Retina (tissue), 1 donor: ENCODE results near the gene KIF24.
"Not testable (repeated sequence)": the region's sequence is repeated elsewhere in the genome, so short reads cannot be mapped to it uniquely, and the experiment has no call there.

Experiments
- DNase-seq: peaks from one replicate; pipeline ENCODE4 v3.0.0-alpha.2; 2016

The KIF24 gene, protein sequence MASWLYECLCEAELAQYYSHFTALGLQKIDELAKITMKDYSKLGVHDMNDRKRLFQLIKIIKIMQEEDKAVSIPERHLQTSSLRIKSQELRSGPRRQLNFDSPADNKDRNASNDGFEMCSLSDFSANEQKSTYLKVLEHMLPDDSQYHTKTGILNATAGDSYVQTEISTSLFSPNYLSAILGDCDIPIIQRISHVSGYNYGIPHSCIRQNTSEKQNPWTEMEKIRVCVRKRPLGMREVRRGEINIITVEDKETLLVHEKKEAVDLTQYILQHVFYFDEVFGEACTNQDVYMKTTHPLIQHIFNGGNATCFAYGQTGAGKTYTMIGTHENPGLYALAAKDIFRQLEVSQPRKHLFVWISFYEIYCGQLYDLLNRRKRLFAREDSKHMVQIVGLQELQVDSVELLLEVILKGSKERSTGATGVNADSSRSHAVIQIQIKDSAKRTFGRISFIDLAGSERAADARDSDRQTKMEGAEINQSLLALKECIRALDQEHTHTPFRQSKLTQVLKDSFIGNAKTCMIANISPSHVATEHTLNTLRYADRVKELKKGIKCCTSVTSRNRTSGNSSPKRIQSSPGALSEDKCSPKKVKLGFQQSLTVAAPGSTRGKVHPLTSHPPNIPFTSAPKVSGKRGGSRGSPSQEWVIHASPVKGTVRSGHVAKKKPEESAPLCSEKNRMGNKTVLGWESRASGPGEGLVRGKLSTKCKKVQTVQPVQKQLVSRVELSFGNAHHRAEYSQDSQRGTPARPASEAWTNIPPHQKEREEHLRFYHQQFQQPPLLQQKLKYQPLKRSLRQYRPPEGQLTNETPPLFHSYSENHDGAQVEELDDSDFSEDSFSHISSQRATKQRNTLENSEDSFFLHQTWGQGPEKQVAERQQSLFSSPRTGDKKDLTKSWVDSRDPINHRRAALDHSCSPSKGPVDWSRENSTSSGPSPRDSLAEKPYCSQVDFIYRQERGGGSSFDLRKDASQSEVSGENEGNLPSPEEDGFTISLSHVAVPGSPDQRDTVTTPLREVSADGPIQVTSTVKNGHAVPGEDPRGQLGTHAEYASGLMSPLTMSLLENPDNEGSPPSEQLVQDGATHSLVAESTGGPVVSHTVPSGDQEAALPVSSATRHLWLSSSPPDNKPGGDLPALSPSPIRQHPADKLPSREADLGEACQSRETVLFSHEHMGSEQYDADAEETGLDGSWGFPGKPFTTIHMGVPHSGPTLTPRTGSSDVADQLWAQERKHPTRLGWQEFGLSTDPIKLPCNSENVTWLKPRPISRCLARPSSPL (N-terminal part only)

GRCh38 chr9:34328987-34329832 is at the start of gene KIF24, which contains the start of gene NUDT2:
Gene KIF24, minus strand, starts transcription at chr9:34329268. Its CDS starts 17,922 bp downstream, at chr9:34311346.
Gene NUDT2, plus strand, starts transcription at chr9:34329569. Its CDS starts 9,471 bp downstream, at chr9:34339040.
- peak; percentile 96 for DNase-seq

DNA sequence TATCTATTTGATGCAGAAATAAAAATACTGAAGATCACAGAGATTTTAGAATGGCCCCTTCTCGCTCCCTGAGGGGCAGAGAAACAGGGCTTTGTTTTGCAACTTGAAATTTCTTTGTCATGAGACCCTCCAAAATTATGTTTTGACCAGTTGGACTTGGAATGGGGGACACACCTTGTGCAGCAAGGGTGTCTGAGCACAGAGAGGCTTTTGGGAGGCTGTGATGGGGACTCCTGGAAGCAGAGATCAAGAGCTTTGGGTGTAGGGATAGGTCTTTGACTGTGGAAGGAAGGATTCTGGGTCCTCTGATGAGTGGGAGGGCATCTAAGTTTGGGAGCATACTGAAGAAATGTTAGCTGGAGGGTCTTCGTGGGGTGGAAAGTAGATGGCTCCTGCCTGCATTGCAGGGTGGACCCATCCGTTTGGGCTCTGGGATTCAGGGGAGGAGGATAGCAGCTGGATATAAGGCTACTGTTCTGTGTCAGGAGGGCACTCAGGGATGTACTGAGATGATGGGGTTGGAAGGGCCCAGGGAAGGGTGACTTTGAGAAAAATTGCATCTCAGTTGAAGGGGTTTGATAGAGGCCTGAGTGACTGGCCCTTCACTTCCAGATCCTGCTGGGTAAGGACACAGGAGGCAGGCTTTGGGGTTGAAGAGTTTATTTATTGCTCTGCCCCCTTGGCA is 49.5 kb upstream of the KIF24 start:
- DNase-seq, result no peak

DNA sequence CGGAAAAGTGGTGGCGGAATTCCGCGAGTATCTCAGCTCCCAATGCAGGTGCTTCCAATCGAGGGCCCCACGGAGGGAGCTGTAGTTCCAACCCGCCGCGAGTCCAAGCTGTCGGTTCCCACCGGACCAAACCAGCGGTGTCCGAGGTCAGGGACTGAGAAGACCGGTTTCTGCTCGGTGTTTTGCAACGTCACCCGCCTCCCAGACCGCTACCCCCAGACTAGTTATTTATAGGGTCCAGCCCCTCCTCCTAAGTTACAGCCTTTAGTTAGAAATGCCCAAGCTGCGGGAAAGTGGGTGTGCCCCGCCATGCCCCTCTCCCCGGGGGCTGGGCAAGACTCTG is 48.3 kb upstream of the KIF24 start:
- DNase-seq, result no peak

DNA sequence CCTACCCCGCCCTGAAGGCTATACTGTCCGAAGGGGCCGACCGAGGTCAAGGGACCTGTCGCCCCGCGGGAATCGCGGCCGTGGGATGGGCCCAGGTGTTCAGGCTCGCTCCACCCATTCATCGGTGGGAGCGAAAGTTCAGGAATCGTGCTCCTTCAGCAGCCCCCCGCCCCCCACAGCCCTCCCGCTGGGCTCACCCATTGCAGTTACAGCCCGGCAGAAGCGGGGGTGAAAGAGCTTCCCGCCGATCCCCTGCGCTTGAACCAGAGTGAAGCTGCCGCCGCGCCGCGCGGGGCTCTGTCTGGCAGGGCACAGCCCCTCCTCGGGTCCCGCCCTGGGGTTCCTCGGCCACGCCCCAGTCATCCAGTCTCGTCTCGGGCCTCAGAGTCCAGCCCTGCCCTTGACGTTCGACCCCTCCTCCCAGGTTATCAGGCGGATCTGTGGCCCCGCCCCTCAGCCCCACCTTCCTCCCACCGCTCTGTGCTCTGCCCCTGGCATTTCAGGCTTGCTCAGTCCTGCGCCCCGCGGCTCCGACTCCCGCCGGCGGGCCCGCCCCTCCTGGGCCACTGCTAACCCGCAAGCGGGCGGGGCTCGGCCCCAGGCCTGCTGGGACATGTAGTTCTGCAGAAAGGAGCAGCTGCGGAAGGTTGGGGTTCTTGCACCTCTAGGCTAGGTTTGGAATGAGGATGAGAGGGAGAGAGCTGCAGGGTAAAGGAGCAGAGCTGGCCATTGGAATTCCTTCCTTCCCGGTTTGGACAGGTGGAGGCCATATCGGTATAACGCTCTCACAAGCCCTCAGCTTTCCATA is 47.7 kb upstream of the KIF24 start, which contains the start of gene MYORG:
Gene MYORG, minus strand, starts transcription at position 303 of the 808 bp plus-strand sequence. CDS start 3,955 bp downstream, outside the sequence.
- DNase-seq, result peak; percentile 89

- DNase-seq, result no peak
These were observed 47.0 kb upstream of the KIF24 start for GRCh38 chr9:34375901-34376595.

GRCh38 chr9:34374905-34375552 is 46.0 kb upstream of the KIF24 start:
- DNase-seq, result no peak

GRCh38 chr9:34374339-34374738 is 45.3 kb upstream of the KIF24 start:
- DNase-seq, result no peak

GRCh38 chr9:34373749-34374148 is 44.7 kb upstream of the KIF24 start:
- no peak for DNase-seq

- peak; percentile 83 for DNase-seq
These were observed 43.5 kb upstream of the KIF24 start for GRCh38 chr9:34372467-34373011.

DNA sequence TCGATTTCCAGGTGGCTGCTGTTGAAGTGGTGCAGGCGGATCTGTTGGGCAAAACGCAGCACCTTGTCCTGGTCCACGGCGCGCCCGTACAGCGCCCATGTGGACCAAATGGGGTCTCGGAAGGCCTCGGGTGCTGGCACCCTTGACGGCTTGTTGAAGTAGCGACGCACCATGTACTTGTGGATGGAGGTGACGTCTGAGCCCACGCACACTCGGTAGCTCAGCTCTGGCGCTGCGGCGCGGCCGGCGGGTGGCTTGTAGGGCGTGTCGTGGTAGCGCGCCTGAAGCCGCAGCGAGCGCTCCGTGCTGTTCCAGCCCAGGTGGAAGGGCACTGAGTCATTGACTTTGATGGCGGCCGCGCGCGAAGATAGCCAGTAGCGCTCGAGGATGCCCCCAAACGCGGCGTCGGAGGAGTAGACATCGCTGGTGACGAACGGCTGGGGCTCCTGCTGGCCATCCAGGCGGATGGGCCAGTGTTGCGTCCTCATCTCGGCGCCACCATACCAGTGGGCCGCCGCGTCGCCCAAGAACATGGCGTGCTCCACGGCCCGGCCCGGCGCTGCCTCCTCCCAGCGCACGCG is 42.9 kb upstream of the KIF24 start:
- peak; percentile 17 for DNase-seq

GRCh38 chr9:34370970-34371880 is 42.2 kb upstream of the KIF24 start:
- peak; percentile 75 for DNase-seq

GRCh38 chr9:34370335-34370969 is 41.4 kb upstream of the KIF24 start:
- no peak for DNase-seq

GRCh38 chr9:34369636-34370035 is 40.6 kb upstream of the KIF24 start:
- no peak for DNase-seq

DNA sequence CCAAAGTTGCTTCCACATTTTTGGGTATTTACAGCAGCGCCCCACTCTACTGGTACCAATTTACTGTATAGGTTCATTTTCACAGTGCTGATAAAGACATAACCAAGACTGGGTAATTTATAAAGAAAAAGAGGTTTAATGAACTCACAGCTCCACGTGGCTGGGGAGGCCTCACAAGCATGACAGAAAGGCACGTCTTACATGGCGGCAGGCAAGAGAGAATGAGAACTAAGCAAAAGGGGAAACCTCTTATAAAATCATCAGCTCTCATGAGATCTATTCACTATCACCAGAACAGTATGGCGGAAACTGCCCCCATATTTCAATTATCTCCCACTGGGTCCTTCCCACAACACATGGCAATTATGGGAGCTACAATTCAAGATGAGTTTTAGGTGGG is 39.7 kb upstream of the KIF24 start:
- not testable (repeated sequence) for DNase-seq

DNA sequence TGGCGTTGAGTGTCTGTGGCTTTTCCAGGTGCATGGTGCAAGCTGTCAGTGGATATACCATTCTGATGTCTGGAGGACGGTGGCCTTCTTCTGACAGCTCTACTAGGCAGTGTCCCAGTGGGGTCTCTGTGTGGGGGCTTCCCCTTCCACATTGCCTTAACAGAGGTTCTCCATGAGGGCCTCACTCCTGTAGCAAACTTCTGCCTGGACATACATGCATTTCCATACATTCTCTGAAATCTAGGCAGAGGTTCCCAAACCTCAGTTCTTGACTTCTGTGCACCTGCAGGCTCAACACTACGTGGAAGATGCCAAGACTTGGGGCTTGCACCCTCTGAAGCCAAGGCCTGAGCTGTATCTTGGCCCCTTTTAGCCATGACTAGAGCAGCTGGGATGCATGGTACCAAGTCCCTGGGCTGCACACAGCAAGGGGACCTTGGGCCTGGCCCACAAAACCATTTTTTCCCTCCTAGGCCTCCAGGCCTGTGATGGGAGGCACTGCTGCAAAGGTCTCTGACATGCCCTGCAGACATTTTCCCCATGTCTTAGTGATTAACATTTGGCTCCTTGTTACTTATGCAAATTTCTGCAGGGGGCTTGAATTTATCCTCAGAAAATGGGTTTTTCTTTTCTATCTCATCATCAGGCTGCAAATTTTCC is 38.8 kb upstream of the KIF24 start:
- not testable (repeated sequence) for DNase-seq

GRCh38 chr9:34366365-34366764 is 37.3 kb upstream of the KIF24 start:
- DNase-seq, result no peak
